PC-3 (cell line): ENCODE results near the gene DNLZ. TPM values are rescaled to one million over a fixed set of nuclear protein-coding genes. Genes with fewer than 3 reads are reported as not detected.

ENCODE experiments used
- ATAC-seq: fragments of 200-7000 bp; cut with Tn5 transposase; 2 replicates; pipeline ENCODE4 v1.9.1; 2020; ENCODE audit warnings: mild to moderate bottlenecking, moderate library complexity
- BruUV-seq: library from RNA; stranded (reverse); fragments of 400-500 nt; replicated peaks from 2 replicates; lab custom pipeline; 2021; lab: Mats Ljungman, UMichigan
- CTCF ChIA-PET: fragments of 300-600 bp; sonication (Branson Sonifier 250); formaldehyde crosslinking; loops from one replicate; lab custom pipeline; 2022; ENCODE audit warnings: antibody characterized with exemption; lab: Charles Lee
- POLR2A ChIA-PET: fragments of 300-600 bp; sonication (Branson Sonifier 250); formaldehyde crosslinking; loops from one replicate; lab custom pipeline; 2022; ENCODE audit warnings: antibody characterized with exemption; ENCODE audit not compliant: unreplicated experiment; lab: Charles Lee
- DNase-seq: peaks from one replicate; pipeline ENCODE4 v3.0.0-alpha.2; 2015
- H2AFZ ChIP-seq: fragments of 300-600 bp; sonication (generic); 2 replicates; pipeline ENCODE4 v1.6.0; 2016; ENCODE audit warnings: antibody characterized with exemption, low read length
- H3F3A ChIP-seq: fragments of 300-600 bp; sonication (generic); one replicate; pipeline ENCODE4 v1.6.0; 2017; ENCODE audit warnings: antibody characterized with exemption, low read length, control low read depth, mild to moderate bottlenecking; ENCODE audit not compliant: unreplicated experiment
- H3K27ac ChIP-seq: fragments of 300-600 bp; sonication (generic); 2 replicates; pipeline ENCODE4 v1.5.1; 2016; ENCODE audit warnings: mild to moderate bottlenecking, low read length
- H3K27me3 ChIP-seq: fragments of 300-600 bp; sonication (generic); 2 replicates; pipeline ENCODE4 v1.6.1; 2016; ENCODE audit warnings: low read length, mixed read lengths
- H3K36me3 ChIP-seq: fragments of 300-600 bp; sonication (generic); 2 replicates; pipeline ENCODE4 v1.6.1; 2016; ENCODE audit warnings: low read depth, mixed run types, low read length, mixed read lengths
- H3K4me1 ChIP-seq: fragments of 300-600 bp; sonication (generic); 2 replicates; pipeline ENCODE4 v1.5.1; 2016; ENCODE audit warnings: low read length; ENCODE audit not compliant: insufficient read depth
- H3K4me2 ChIP-seq: fragments of 300-600 bp; sonication (generic); 2 replicates; pipeline ENCODE4 v1.6.0; 2016; ENCODE audit warnings: low read length
- H3K4me3 ChIP-seq: fragments of 300-600 bp; sonication (generic); 2 replicates; pipeline ENCODE4 v1.5.1; 2016; ENCODE audit warnings: mild to moderate bottlenecking, low read length, mixed read lengths
- H3K79me2 ChIP-seq: fragments of 300-600 bp; sonication (generic); 2 replicates; pipeline ENCODE4 v1.6.1; 2017; ENCODE audit warnings: low read length, mixed read lengths
- H3K9ac ChIP-seq: fragments of 300-600 bp; sonication (generic); 2 replicates; pipeline ENCODE4 v1.6.0; 2016; ENCODE audit warnings: mild to moderate bottlenecking, low read length
- H3K9me2 ChIP-seq: fragments of 300-600 bp; sonication (generic); replicated peaks from 2 replicates; pipeline ENCODE4 v1.6.1; 2016; ENCODE audit warnings: mixed run types, low read length, mixed read lengths
- H3K9me3 ChIP-seq: fragments of 300-600 bp; sonication (generic); 2 replicates; pipeline ENCODE4 v1.6.1; 2016; ENCODE audit warnings: low read length, mixed read lengths
- H4K20me1 ChIP-seq: fragments of 300-600 bp; sonication (generic); 2 replicates; pipeline ENCODE4 v1.6.1; 2016; ENCODE audit warnings: low read length, mixed read lengths
- EZH2 ChIP-seq: fragments of 300-600 bp; sonication (generic); IDR thresholded peaks from one replicate; pipeline ENCODE4 v1.6.1; 2017; ENCODE audit warnings: antibody characterized with exemption, mild to moderate bottlenecking, low read length; ENCODE audit not compliant: unreplicated experiment
- EZH2phosphoT487 ChIP-seq: fragments of 300-600 bp; sonication (generic); IDR thresholded peaks from 2 replicates; pipeline ENCODE4 v1.6.1; 2018; ENCODE audit warnings: mild to moderate bottlenecking, antibody characterized with exemption, low read length, borderline replicate concordance
- intact Hi-C: fragments of 100-400 bp; cut with micrococcal nuclease; formaldehyde crosslinking; loops from 2 replicates; pipeline ENCODE4 v1.9.0; 2023
- total RNA-seq: library from RNA; depleted of rRNA; stranded (reverse); fragments of >200 nt; gene quantifications from 2 replicates; pipeline ENCODE4 v1.2.3, GENCODE V29; 2014
- TF ChIP-seq, protein P1 (sequence below): fragments of 300-600 bp; sonication (generic); conservative IDR thresholded peaks from 2 replicates; pipeline ENCODE4 v1.5.1; 2017; ENCODE audit warnings: antibody characterized with exemption, low read depth, mild to moderate bottlenecking, low read length

The DNLZ gene
- total RNA-seq, 1 experiment from 2014 or later: 51.4 TPM

DNA sequence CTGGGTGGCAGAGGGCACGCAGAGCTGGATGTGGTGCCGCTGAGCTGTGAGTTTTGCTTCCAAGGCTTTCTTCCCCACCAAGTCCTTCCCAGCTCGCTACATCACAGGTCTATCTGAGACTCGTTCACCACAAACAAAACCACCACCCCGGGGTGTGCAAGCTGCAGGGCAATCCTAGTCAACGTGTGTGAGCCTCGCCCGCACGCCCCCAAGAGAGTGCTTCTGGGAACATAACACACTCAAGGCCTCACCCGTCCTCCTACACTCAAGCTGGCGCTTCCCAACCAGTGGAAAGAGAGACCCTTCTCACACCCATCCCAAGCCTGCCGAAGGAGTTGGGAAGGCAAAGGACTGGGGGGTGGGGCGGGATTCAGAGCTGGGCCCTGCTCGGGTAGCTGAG is 25.9 kb upstream of the DNLZ start:
- Histone ChIP-seq H3K4me3 (no peak overlapping the region), H3K9ac (no peak overlapping the region), H3K79me2 (no peaks in the 10 kb centered on the region), H3K4me1 (no peaks in the 10 kb centered on the region), H3K9me2 (no peaks in the 10 kb centered on the region), H3F3A (no peaks in the 10 kb centered on the region), H3K4me2 (no peak overlapping the region), H4K20me1 (no peaks in the 10 kb centered on the region), H2AFZ (no peak overlapping the region), H3K36me3 (peaks cover 13% of the 10 kb centered on the region), H3K27me3 (no peaks in the 10 kb centered on the region), H3K9me3 (no peaks in the 10 kb centered on the region), H3K27ac (no peak overlapping the region)
- POLR2A ChIA-PET: no interaction called here
- no peak for DNase-seq
- TF ChIP-seq EZH2phosphoT487 (no peak), EZH2 (no peak)
- intact Hi-C loops: no loop called here
- ATAC-seq: no peak
- BruUV-seq: no TSS peak
- CTCF ChIA-PET: no interaction called here

DNA sequence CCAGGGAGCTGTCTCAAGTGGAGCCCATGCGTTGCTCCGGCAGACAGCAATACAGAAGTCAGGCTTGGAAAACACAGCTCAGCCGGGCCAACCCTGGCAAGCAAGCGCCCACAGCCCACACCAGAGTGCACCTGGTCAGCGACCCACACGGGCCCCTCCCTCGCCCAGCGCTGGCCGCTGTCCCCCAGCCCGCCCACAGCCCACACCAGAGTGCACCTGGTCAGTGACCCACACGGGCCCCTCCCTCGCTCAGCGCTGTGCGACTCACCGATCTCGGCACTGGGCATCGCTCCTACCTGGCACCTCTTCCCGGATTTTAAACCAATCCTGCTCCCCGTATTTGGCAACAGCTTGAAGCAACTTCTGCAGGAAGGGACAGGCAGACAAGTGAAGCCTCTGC is 23.7 kb upstream of the DNLZ start:
- Histone ChIP-seq H4K20me1 (no peaks in the 10 kb centered on the region), H3K27me3 (no peaks in the 10 kb centered on the region), H3K4me2 (no peak overlapping the region), H3K9me2 (no peaks in the 10 kb centered on the region), H2AFZ (no peak overlapping the region), H3K36me3 (peaks cover 9% of the 10 kb centered on the region; the same call in 1 of the 2 replicates), H3F3A (no peaks in the 10 kb centered on the region), H3K27ac (no peak overlapping the region), H3K79me2 (no peaks in the 10 kb centered on the region), H3K9me3 (no peaks in the 10 kb centered on the region), H3K4me1 (no peaks in the 10 kb centered on the region), H3K4me3 (no peak overlapping the region), H3K9ac (no peak overlapping the region)
- intact Hi-C loops: no loop called here
- ChIA-PET POLR2A (no interaction called here), CTCF (no interaction called here)
- ATAC-seq (no peak), DNase-seq (no peak)
- TF ChIP-seq, protein P1, sequence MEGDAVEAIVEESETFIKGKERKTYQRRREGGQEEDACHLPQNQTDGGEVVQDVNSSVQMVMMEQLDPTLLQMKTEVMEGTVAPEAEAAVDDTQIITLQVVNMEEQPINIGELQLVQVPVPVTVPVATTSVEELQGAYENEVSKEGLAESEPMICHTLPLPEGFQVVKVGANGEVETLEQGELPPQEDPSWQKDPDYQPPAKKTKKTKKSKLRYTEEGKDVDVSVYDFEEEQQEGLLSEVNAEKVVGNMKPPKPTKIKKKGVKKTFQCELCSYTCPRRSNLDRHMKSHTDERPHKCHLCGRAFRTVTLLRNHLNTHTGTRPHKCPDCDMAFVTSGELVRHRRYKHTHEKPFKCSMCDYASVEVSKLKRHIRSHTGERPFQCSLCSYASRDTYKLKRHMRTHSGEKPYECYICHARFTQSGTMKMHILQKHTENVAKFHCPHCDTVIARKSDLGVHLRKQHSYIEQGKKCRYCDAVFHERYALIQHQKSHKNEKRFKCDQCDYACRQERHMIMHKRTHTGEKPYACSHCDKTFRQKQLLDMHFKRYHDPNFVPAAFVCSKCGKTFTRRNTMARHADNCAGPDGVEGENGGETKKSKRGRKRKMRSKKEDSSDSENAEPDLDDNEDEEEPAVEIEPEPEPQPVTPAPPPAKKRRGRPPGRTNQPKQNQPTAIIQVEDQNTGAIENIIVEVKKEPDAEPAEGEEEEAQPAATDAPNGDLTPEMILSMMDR: no peak
- TF ChIP-seq EZH2: no peak
- TF ChIP-seq EZH2phosphoT487: no peak
- BruUV-seq: no TSS peak

DNA sequence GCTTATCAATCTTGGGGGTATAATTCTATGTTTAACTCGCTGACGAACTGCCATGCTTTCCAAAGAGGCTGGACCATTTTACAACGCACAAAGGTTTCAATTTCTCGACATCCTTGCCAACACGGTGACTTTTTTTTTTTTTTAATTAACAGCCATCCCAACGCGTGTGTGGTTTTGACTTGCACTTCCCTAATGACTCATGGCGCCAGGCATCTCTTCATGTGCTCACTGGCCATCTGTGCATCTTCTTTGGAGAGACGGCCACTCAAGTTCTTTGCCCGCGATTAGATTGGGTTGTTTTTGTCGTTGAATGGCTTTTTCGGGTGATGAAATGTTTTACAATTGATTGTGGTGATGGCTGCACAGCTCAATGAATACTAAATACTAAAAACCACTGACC is 22.5 kb upstream of the DNLZ start:
- Histone ChIP-seq H3K9me3 (no peaks in the 10 kb centered on the region), H3K36me3 (peaks cover 9% of the 10 kb centered on the region; the same call in 1 of the 2 replicates), H3K4me2 (no peak overlapping the region), H3K27ac (no peak overlapping the region), H3F3A (no peaks in the 10 kb centered on the region), H2AFZ (no peak overlapping the region), H3K4me3 (no peak overlapping the region), H4K20me1 (no peaks in the 10 kb centered on the region), H3K27me3 (no peaks in the 10 kb centered on the region), H3K9ac (no peak overlapping the region), H3K79me2 (no peaks in the 10 kb centered on the region), H3K4me1 (no peaks in the 10 kb centered on the region), H3K9me2 (no peaks in the 10 kb centered on the region)
- ATAC-seq (no peak), DNase-seq (no peak)
- ChIA-PET POLR2A (interaction anchor here (0.6 kb wide), 1 partner anchor 63 kb away, joined by 4 read pairs; no protein-coding TSS in a partner anchor), CTCF (no interaction called here)
- TF ChIP-seq EZH2phosphoT487: no peak
- TF ChIP-seq, protein P1: no peak
- no peak for TF ChIP-seq EZH2
- BruUV-seq: no TSS peak
- intact Hi-C loops: no loop called here
